GM18508 (cell line): Measurements from ENCODE around the gene CITED4.
A peak's percentile ranks its signal among the peaks of the same experiment; 100 is the strongest.
"Not testable (repeated sequence)": the region's sequence is repeated elsewhere in the genome, so short reads cannot be mapped to it uniquely, and the experiment has no call there.

Experiments
- ATAC-seq: cut with Tn5 transposase; IDR thresholded peaks from one replicate; pipeline ENCODE4 v1.9.1; 2021; ENCODE audit warnings: moderate number of reproducible peaks; ENCODE audit not compliant: insufficient read depth, unreplicated experiment

The CITED4 gene, protein sequence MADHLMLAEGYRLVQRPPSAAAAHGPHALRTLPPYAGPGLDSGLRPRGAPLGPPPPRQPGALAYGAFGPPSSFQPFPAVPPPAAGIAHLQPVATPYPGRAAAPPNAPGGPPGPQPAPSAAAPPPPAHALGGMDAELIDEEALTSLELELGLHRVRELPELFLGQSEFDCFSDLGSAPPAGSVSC

DNA sequence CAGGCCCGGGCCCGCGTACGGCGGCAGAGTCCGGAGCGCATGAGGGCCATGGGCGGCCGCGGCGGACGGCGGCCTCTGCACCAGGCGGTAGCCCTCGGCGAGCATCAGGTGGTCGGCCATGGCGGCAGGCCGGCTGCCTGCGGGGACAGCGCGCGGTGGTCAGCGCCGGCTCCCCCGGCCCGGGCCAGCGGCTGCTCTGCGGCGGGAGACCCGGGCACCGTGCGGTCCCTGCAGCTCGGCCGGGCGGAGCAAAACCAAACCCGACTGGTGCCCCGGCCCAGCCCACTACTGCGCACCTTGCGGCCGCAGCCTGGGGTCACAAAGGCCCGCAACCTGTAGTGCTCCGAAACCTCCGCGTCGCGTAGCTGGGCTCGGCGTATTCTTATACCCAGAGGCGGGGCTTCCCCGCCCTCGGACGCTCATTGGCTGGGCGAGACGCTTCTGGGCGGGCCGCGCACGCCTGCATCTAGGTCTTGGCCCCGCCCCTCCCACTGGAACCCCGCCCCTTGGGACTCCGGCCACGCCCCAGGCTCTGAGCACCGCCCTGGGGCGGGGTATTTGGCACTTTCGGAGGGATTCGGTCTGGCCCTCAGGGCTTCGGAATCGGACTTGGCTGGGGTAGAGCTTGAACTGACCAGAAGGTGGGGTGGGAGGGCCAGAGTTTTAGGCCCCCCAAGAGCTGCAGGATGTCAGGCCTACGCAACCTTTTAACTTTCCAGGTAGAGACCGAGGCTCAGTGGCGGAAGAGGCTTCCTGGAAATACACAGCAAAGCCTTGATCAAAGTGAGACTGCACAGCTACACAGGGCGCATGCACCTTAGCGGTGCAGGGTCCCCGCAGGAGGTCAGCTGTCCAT, at the start of gene CITED4:
TSS of gene CITED4 (minus strand) at position 356 of the 856 bp plus-strand sequence. CDS start at position 120, 236 bp downstream.
- ATAC-seq = peak; percentile 57

DNA sequence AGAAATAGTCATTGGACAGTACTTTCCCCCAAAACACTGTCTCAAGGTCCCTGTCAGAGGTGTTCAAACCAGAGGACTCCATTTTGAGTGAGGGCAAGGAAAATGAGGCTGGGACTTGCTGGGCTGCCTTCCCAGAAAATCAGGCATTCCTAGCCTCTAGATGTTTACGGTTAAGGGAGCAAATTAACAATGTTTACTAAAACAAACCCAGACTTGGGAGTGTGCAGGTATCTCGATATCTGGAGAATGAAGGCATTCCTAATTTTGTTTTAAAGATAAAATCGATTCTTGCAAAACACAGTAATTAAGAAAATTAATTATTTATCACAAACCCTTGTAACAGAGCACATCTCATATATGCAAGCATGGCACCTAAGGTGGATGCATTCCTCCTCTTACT, 48.9 kb upstream of the CITED4 start:
- no peak for ATAC-seq

- no peak for ATAC-seq
Measured at GRCh38 chr1:40909281-40909680, 47.1 kb upstream of the CITED4 start.

DNA sequence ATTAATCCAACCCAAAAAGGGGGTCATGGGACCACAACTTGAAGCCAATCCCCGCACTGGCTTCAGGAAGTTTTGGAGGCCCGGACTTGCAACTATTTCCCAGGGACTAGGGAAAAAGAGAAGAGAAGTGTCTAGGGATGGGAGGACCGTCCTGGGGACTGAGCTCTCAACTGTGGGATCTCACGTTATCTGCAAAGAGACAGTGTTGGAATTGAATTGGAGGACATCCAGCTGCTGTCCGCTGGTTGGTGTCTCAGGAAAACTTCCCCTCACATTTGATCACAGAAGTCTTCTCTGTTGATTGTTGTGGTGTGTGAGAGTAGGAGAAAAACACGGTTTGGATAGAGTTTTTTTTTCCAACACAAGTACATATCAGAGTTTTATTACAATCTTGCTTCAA, 46.2 kb upstream of the CITED4 start:
- no peak for ATAC-seq

DNA sequence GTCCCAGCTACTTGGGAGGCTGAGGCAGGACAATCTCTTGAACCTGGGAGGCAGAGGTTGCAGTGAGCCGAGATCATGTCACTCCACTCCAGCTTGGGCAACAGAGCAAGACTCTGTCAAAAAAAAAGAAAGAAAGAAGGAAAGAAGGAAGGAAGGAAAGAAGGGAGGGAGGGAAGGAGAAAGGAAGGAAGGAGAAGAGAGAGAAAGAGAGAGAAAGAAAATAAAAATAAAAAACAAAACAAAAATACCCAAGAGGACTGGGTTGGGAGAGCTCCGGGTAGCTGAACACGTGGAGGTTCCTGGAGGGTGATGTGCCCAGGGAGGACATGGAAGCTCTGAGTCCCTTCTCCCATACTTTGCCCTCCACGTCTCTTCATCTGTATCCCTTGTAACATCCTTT, 45.7 kb upstream of the CITED4 start:
- no peak for ATAC-seq

DNA sequence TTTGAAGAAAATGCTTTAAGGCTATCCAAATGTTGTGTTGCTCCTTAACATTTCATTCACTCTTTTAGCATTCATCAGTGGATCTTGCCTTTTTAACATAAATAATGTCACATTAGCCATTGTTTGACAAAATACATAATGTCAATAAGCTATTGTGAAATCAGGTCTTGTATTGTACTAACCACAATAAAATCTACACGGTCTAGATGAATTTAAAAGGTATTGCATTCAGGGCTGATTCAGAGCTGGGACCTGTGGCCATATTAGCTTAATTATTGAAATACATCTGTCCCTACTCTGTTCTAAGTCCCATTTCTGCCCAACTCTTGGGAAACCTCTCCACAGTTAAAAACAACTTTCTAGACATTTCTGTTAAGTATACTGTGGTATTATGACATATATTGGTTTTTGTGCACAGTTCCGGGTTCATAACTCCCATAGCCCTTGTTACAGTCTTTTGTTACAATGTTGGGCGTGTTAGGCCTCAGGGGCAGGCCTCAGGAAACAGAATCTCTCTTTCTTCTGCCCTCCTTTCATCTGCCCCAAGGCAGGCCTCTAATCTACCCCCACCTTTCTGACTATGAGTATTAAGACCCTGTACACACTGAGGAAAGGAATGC, 44.7 kb upstream of the CITED4 start:
- no peak for ATAC-seq

GRCh38 chr1:40905061-40905460, 42.9 kb upstream of the CITED4 start:
- ATAC-seq = no peak

- ATAC-seq = no peak
Measured at GRCh38 chr1:40903106-40903505, 40.9 kb upstream of the CITED4 start.

DNA sequence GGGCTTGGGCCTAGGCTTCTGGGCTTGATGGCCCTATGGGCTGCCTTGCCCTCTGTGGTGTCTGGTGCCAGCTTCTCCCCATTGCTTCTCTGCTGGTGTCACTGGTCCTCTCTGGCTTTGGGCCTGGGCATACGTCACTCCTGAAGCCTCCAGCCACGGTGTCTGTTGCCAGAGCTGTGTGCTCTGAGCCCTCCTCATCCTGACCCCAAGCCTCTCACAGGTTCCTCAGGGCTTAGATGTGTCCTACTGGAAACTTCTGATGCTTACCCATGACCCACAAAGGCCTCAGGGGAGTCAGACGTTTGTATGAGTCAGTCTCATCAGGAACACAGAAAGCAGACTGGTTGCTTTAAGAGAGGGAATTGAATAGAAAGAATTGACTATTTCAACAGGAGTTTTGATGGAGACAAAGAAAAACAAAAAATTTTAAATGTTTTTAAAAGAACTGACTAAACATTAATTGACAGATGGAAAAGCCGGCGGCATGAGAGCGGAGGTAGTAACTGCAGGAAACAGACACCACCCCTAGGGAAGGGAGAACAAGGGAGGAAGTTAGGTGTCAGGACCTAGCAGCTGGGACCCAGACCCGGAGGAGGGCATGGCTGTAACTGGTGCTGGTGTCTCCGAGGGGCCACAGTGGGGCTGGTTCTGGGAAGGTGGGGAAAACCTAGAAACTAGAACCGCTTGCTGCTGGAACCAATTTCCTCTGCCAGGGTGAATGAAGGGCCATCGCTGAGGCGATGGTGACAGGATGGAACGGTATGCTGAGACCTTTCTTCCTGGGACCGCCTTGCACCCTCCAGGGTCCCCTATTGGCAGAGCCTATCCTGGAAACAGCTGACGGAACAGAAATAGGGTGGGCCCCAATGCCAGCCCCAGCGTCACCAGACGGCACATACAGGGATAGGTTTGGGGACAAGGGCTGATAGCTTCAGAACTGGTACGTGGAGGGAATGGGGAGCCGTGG, 40.0 kb upstream of the CITED4 start:
- ATAC-seq = no peak

GRCh38 chr1:40899230-40899870, 37.2 kb upstream of the CITED4 start:
- no peak for ATAC-seq

- ATAC-seq = no peak
Measured at GRCh38 chr1:40898431-40898901, 36.3 kb upstream of the CITED4 start.

- no peak for ATAC-seq
Measured at GRCh38 chr1:40897513-40897912, 35.4 kb upstream of the CITED4 start.

GRCh38 chr1:40896482-40896881, 34.3 kb upstream of the CITED4 start:
- ATAC-seq = no peak

DNA sequence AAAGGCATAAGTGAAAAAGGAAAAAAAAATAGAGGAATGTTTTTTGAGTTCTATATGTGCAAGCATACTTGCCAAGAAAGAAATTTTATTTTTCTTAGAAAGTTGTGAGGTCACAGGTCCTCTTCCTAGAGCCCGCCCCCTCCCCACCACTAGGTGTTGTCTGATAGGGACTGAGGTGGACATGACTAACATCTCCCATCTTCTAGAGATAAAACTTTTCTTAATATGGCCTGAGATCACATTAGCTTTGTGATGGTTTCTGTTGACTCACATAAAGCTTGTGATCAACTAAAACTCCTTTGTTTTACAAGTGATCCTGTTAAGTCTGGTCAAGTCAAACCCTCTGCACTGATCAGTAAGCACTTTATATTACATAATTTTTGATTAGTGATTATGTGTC, 33.4 kb upstream of the CITED4 start:
- no peak for ATAC-seq

DNA sequence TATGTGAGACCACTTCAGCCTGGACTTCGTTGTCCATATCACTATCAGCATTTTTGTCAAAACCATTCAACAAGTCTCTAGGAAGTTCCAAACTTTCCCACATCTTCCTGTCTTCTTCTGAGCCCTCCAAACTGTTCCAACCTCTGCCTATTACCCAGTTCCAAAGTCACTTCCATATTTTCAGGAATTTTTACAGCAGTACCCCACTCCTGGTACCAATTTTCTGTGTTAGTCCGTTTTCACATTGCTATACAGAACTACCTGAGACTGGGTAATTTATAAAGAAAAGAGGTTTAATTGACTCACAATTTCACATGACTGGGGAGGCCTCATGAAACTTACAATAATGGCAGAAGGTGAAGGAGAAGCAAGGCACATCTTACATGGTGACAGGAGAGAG, 32.7 kb upstream of the CITED4 start:
- not testable (repeated sequence) for ATAC-seq

DNA sequence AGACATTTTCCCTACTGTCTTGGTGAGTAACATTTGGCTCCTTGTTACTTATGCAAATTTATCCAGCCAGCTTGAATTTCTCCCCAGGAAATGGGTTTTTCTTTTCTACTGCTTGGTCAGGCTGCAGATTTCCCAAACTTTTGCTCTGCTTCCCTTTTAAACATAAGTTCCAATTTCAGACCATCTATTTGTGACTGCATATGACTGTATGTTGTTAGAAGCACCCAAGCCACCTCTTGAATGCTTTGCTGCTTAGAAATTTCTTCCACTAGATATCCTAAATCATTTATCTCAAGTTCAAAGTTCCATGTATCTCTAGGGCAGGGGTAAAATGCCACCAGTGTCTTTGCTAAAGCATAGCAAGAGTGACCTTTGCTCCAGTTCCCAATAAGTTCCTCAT, 32.3 kb upstream of the CITED4 start:
- ATAC-seq = no peak

GRCh38 chr1:40893946-40894345, 31.8 kb upstream of the CITED4 start:
- ATAC-seq = no peak

DNA sequence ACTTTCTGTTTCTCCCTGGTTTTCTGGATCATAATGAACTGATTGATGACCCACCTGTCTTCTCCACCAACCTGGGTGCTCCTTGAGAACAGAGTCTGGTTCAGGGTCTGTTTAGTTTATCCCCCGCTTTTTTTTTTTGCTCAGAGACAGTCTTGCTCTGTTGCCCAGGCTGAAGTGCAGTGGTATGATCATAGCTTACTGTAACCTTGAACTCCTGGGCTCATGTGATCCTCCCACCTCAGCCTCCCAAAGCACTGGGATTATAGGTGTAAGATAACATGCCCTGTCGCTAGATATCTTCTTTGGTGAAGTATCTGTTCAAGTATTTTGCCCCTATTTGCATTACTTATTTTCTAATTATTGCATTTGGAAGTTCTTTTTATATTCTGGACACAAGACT, 30.2 kb upstream of the CITED4 start:
- ATAC-seq = no peak

DNA sequence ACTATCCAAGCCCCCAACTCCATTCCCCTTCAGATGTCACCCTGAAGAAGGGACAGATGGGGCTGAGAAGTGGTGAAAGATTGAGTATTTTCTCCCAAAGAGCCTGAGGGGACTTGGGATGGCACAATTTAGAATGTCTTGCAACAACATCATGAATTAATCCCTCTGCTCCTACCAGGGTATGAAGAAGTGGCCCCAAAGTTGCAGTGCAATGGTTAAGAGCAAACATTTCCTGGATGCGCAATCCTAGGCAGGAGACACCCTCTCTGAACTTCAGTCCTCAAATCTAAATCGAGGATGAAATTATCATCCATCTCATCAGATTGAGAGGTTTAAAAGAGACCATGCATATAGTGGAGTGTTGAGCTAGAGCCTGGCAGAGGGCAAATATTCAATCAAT, 28.6 kb upstream of the CITED4 start:
- ATAC-seq = no peak

GRCh38 chr1:40887652-40888051, 25.5 kb upstream of the CITED4 start:
- ATAC-seq = no peak
